ENCODE measurements around the gene CHD5. TPM values are rescaled to one million over a fixed set of nuclear protein-coding genes. Genes with fewer than 3 reads are reported as not detected.

The CHD5 gene
- total and polyA plus RNA-seq, 2 of the 4 experiments (the other 2 are of a cell fraction) = under 0.01 to 0.09 TPM

GRCh38 chr1:6170742-6171201 is 9.3 kb downstream of the CHD5 start:
- Histone ChIP-seq H4K5ac (ENCODE audit: low read depth, low read length) (no peak overlapping the region), H3K4me2 (ENCODE audit: low read depth, low read length) (no peak overlapping the region), H2AK5ac (ENCODE audit: low read depth, low read length) (no peak overlapping the region), H3K18ac (ENCODE audit: low read depth, low read length) (no peak overlapping the region), H3K4me3 (ENCODE audit: insufficient read depth, low read depth, low read length) (no peak overlapping the region), H2BK20ac (ENCODE audit: low read depth, low read length) (no peak overlapping the region), H3K9ac (ENCODE audit: low read depth, low read length) (no peak overlapping the region), H4K8ac (ENCODE audit: low read depth in 2 of 2, low read length in 2 of 2) (no peak overlapping the region), H2BK120ac (ENCODE audit: low read depth, low read length) (no peak overlapping the region), H2AFZ (replicated peaks; ENCODE audit: low read length, poor library complexity) (no peak overlapping the region), H3K27me3 (ENCODE audit: control insufficient read depth, insufficient read depth, low read length) (peaks cover 28% of the 10 kb centered on the region; the same call in 1 of the 2 replicates), H3K27ac (ENCODE audit: insufficient read depth, low read length) (no peak overlapping the region), H3K23ac (ENCODE audit: low read depth, low read length) (no peak overlapping the region), H4K20me1 (ENCODE audit: insufficient read depth, low read length) (0 out of 2 replicates have a peak, but pooled peaks cover 3% of the 10 kb centered on the region), H2AK9ac (replicated peaks; ENCODE audit: low read depth, low read length, poor library complexity) (no peak overlapping the region), H3K4me1 (ENCODE audit: control insufficient read depth, insufficient read depth, low read length) (no peaks in the 10 kb centered on the region), H3K79me1 (ENCODE audit: low read depth in 1 of 2, low read length in 2 of 2) (no peaks in the 10 kb centered on the region), H3K4ac (ENCODE audit: low read depth, low read length) (no peak overlapping the region), H3K9me1 (ENCODE audit: insufficient read depth, low read length) (no peaks in the 10 kb centered on the region), H3K9me3 (ENCODE audit: control insufficient read depth, insufficient read depth, low read length) (no peaks in the 10 kb centered on the region; the same call in 1 of the 2 replicates), H4K91ac (ENCODE audit: insufficient read depth, low read depth, low read length) (no peak overlapping the region), H3K56ac (ENCODE audit: extremely low read depth, insufficient read depth, low read length) (no peak overlapping the region), H3K36me3 (ENCODE audit: control insufficient read depth, insufficient read depth, low read length) (no peaks in the 10 kb centered on the region), H3K14ac (replicated peaks; ENCODE audit: low read depth, low read length) (no peak overlapping the region), H2BK15ac (ENCODE audit: low read depth, low read length) (no peak overlapping the region), H2BK5ac (ENCODE audit: low read depth, low read length, poor library complexity, severe bottlenecking) (no peak overlapping the region)
- no TSS peak for BruUV-seq (replicated peaks)
- in situ Hi-C loops (cut with MboI; ENCODE audit: low sequenced_read_pairs) (no loop called here), dilution Hi-C loops (cut with HindIII; ENCODE audit: low sequenced_read_pairs, unreplicated experiment) (no loop called here), intact Hi-C loops (cut with micrococcal nuclease) (loop anchor here (2.0 to 5.0 kb wide), 2 partner anchors 62 to 118 kb away; no protein-coding TSS in a partner anchor)
- CTCF ChIA-PET = no interaction called here
- ATAC-seq (ENCODE audit: low read depth) = no peak
- TF ChIP-seq USF2 (IDR thresholded peaks at IDR 0.05; ENCODE audit: low read depth, low read length) (no peak), BHLHE40 (IDR thresholded peaks at IDR 0.05; ENCODE audit: low read depth, low read length) (no peak), CTCF (conservative IDR thresholded peaks at IDR 0.05; ENCODE audit: low read depth, low read length) (no peak), POLR2A (IDR thresholded peaks at IDR 0.05; ENCODE audit: low read depth, low read length) (no peak), ELK1 (IDR thresholded peaks at IDR 0.05; ENCODE audit: borderline replicate concordance, low read depth, low read length) (no peak), RAD21 (IDR thresholded peaks at IDR 0.05; ENCODE audit: low read length) (no peak), MAFK (IDR thresholded peaks at IDR 0.05; ENCODE audit: low read depth, low read length) (no peak), MXI1 (IDR thresholded peaks at IDR 0.05; ENCODE audit: borderline replicate concordance, low read depth, low read length) (no peak), CHD1 (IDR thresholded peaks at IDR 0.05; ENCODE audit: low read depth, low read length) (no peak), RCOR1 (IDR thresholded peaks at IDR 0.05; ENCODE audit: insufficient replicate concordance, low read length) (no peak), MAZ (IDR thresholded peaks at IDR 0.05; ENCODE audit: borderline replicate concordance, low read depth, low read length) (no peak), CEBPB (IDR thresholded peaks at IDR 0.05; ENCODE audit: low read depth, low read length) (no peak), SMC3 (IDR thresholded peaks at IDR 0.05; ENCODE audit: low read depth, low read length) (no peak), RFX5 (IDR thresholded peaks at IDR 0.05; ENCODE audit: low read depth, low read length) (no peak), NFE2L2 (IDR thresholded peaks at IDR 0.05; ENCODE audit: low read depth, low read length) (no peak), FOS (IDR thresholded peaks at IDR 0.05; ENCODE audit: low read depth, low read length) (no peak)
- 51% methylated on average over 6 of the region's 19 CpGs; no CpG with 5 or more reads in 1 of the 2 experiments for WGBS, 2 experiments (ENCODE audit: extremely low coverage in 2 of 2, insufficient read length in 1 of 2)
- no peak for DNase-seq
- POLR2A ChIA-PET (ENCODE audit: unreplicated experiment) = no interaction called here

Measured in IMR-90 (cell line).